ENCODE results near the gene CUL4A.

DNA sequence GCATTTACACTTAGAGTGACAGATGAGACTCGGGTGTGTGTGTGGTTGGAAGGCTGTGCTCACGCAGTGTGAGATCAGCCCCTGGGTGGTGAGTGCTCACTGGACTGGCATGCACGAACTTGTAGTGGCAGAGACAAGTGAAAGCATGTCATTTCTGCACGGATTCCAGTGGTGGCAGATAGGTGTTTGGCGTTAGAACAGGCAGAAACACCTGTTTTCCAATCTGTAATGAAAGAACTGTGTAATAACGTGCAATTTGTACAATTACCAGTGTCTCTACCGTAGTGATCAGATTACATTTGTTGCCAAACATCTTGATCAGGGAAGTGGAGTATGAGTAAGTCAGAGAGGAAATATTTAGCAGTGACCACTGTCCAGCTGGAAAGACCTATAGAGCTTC is 95.8 kb downstream of the CUL4A start:
- TF ChIP-seq, protein P1, sequence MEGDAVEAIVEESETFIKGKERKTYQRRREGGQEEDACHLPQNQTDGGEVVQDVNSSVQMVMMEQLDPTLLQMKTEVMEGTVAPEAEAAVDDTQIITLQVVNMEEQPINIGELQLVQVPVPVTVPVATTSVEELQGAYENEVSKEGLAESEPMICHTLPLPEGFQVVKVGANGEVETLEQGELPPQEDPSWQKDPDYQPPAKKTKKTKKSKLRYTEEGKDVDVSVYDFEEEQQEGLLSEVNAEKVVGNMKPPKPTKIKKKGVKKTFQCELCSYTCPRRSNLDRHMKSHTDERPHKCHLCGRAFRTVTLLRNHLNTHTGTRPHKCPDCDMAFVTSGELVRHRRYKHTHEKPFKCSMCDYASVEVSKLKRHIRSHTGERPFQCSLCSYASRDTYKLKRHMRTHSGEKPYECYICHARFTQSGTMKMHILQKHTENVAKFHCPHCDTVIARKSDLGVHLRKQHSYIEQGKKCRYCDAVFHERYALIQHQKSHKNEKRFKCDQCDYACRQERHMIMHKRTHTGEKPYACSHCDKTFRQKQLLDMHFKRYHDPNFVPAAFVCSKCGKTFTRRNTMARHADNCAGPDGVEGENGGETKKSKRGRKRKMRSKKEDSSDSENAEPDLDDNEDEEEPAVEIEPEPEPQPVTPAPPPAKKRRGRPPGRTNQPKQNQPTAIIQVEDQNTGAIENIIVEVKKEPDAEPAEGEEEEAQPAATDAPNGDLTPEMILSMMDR (IDR thresholded peaks at IDR 0.05; ENCODE audit: low read depth, low read length): no peak
- no peak for TF ChIP-seq EZH2phosphoT487 (IDR thresholded peaks at IDR 0.05; ENCODE audit: low read depth)

Measured in OCI-LY3 (cell line).